HFF-Myc (cell line): ENCODE measurements around the gene MATN1.
"Not testable (repeated sequence)": the region's sequence is repeated elsewhere in the genome, so short reads cannot be mapped to it uniquely, and the experiment has no call there.

ENCODE experiments used
- DNase-seq: peaks from one replicate; pipeline ENCODE4 v3.0.0-alpha.2; 2011; ENCODE audit warnings: low read depth; ENCODE audit errors: extremely low read depth
- H3K4me3 ChIP-seq: replicated peaks from 2 replicates; pipeline ENCODE4 v1.5.1; 2011; ENCODE audit warnings: low read depth, mild to moderate bottlenecking, control low read depth, low read length
- TF ChIP-seq, protein P1 (sequence below): IDR thresholded peaks from 2 replicates; pipeline ENCODE4 v1.5.1; 2012; ENCODE audit warnings: mild to moderate bottlenecking, low read depth, low read length, control low read depth; ENCODE audit errors: missing control alignments

The MATN1 gene

DNA sequence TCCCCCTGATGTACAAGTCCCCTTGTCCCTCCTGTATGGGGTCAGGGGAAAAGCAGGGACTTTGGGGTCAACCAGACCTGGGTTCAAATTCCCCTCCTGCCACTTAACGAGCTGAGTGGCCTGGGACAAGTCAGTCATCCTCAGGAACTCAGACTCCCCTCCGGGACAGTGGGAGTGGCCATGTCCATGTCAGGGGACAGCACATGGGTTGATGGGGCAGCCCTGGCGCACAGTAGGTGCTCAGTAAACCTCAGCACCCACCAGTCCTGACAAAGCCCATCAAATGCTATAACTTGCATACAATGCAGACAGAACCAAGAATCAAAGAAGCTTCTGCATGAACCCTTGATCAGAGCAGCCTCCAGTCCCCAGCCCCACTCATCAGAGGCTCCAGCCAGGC lies 30.0 kb downstream of the MATN1 start:
- no peak overlapping the region for H3K4me3 ChIP-seq
- TF ChIP-seq, protein P1, sequence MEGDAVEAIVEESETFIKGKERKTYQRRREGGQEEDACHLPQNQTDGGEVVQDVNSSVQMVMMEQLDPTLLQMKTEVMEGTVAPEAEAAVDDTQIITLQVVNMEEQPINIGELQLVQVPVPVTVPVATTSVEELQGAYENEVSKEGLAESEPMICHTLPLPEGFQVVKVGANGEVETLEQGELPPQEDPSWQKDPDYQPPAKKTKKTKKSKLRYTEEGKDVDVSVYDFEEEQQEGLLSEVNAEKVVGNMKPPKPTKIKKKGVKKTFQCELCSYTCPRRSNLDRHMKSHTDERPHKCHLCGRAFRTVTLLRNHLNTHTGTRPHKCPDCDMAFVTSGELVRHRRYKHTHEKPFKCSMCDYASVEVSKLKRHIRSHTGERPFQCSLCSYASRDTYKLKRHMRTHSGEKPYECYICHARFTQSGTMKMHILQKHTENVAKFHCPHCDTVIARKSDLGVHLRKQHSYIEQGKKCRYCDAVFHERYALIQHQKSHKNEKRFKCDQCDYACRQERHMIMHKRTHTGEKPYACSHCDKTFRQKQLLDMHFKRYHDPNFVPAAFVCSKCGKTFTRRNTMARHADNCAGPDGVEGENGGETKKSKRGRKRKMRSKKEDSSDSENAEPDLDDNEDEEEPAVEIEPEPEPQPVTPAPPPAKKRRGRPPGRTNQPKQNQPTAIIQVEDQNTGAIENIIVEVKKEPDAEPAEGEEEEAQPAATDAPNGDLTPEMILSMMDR, result no peak
- DNase-seq, result no peak

DNA sequence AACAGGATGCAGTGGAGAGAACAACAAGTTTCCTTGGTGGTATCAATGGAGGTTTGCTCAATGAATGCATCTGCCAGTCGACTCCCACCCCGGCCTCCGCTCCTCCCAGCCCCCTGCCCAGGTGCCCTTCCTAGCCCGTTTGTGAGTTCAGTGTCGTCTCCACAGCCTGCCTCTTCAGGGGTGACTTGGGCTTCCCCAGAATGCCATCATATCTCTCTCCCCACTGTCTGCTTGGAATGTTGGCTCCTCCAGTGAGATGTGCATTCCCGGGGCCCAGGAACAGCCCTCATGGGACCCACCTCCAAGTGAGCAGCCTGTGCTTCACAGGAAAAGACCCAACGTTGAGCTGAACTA lies 30.5 kb downstream of the MATN1 start:
- no peak for DNase-seq
- no peak overlapping the region for H3K4me3 ChIP-seq
- TF ChIP-seq, protein P1, result no peak

DNA sequence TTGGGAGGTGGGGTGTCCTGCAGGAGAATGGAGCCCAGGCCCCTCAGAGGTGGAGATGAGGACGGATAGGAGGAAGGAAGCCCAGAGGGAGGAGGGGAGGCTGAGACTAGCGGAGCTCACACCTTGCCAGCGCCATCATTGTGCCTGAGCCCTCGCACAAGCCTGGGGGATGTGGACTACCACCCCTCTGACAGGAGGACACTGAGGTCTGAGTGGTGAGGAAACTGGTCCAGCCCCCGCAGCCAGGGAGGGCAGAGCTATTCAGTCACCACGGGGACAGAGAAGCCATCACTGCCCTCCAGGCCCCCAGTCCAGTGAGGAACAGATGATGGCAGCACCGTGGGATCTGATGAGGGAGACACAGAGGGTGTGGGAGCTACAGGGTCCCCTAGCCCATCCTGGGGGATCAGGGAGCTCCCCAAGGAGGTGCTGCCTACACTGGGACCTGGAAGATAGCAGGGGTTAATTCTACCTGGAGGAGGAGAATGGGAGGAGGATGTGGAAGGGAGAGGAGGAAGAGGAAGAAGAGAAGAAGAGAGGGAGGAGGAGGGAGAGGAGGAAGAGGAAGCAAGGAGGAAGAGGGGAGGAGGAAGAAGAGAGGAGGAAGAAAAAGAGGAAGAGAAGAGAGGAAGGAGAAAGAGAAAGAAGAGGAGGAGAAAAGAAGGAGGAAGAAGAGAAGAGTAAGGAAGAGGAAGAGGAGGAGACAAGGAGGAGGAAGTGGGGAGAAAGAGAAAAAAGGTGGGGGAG lies 31.0 kb downstream of the MATN1 start:
- no peak for DNase-seq
- no peak overlapping the region for H3K4me3 ChIP-seq
- TF ChIP-seq, protein P1, result no peak

DNA sequence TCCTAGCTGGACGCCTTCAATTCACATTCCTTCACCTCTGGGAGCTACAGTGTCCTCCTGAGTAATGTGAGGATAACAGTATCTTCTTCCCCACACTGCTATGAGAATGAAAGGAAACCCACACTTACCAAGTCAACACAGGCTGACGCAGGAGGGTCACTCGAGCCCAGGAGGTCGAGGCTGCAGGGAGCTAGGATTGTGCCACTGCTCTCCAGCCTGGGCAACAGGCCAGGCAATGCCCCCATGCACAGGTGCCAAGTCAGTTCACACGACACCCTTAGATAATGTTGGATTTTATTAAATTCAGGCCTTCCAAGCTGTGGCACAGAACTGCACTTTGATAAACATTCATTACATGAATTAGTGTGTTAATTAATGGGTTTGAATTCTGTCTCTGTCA lies 31.9 kb downstream of the MATN1 start:
- TF ChIP-seq, protein P1, result no peak
- no peak overlapping the region for H3K4me3 ChIP-seq
- DNase-seq, result no peak

DNA sequence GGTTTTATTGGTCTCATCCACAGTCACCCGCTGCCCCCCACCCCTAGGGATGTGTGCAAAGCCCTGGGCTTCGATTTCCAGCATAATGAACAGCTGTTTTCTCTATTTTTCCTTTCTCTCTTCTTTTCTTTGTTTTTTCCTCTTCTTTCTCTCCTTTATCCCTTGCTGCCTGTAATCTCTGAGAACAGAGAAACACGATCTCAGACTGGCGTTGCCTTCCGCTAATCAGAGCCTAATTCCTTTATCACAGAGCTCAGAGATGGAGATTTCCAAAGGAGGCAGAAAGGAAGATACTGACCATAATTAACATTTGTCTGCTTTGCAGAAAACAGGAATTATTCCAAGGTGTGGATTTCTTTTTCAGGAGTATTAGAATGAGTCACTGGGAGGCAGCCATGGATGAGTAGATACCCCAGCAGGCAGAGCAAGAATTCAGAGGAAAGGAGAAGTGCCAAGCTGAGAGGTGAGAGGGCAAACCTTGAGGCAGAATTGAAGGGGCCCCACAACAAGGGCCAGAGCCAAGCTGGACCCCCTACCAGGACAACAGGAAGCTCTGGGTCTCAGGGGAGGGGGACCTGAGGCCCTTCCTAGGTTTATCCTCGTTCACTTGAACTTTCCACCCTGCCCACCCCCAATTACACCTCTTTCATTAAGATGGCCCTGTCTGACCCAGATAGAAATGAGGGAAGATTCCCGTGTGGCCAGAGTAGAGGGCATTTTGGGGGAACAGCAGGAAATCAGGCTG lies 33.3 kb downstream of the MATN1 start:
- no peak overlapping the region for H3K4me3 ChIP-seq
- TF ChIP-seq, protein P1, result no peak
- no peak for DNase-seq

DNA sequence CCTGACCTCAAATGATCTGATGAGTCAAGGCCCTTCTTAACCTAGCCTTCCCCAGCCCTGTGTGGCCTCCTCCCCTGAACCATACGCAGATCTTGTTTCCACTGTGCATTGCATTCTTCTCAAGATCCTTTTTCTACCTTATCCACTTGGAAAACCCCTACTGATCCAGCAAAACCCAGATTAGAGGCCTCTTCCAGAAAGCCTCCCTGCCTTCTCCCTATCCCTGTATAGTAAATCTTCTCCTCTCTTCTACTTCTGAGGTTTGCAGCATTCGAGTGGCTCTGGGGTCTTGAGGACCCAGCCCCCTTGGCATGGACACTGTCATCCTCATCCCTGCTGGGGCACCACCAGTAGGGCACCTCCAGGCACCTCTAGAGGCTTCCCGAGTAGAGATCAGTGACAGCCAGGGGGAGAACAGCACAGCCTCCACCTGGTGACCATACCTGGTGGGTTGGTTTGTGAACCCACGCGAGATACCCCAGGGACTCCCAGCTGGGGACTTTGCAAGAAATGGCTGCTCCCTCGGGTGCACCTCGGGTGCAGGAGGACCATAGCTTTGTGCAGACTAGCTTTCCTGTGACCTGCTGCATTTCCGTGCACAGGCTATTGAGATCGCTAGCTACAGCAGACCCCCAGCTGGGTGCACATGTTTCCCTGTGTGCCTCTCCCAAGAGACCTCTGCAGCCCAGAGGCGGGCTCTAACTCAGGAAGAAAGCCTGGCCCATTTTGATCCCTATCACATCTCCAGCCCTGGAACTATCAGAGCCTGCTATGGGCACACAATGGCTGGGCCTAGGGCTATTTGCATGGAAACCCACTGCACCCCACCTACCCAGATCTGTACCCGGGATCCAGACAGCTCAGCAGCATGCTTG lies 34.2 kb downstream of the MATN1 start:
- TF ChIP-seq, protein P1, result no peak
- DNase-seq, result no peak
- no peak overlapping the region for H3K4me3 ChIP-seq

DNA sequence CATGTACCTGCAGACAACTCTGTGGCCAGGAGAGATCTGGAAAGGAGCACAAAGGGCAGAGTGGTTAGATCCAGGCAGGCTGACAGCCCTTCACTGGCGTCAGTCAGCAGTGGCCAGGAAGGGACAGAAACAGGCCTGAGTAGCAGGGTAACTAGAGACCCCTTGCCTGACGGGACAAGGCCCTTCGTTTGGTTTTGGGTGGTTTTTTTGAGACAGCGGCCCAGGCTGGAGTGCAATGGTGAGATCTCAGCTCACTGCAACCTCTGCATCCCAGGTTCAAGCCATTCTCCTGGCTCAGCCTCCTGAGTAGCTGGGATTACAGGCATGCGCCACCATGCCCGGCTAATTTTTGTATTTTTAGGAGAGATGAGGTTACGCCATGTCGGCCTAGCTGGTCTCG lies 34.9 kb downstream of the MATN1 start:
- not testable (repeated sequence) for H3K4me3 ChIP-seq, DNase-seq
